HepG2 (cell line): ENCODE results near the gene UBTD2. TPM values are rescaled to one million over a fixed set of nuclear protein-coding genes. Genes with fewer than 3 reads are reported as not detected.

ENCODE experiments used
- ELF4 ChIP-seq: sonication (generic); formaldehyde crosslinking; IDR thresholded peaks from 2 replicates; pipeline ENCODE4 v1.5.0; 2020; ENCODE audit warnings: missing genetic modification reagents, mild to moderate bottlenecking, moderate library complexity, borderline replicate concordance
- FOXA1 ChIP-seq, 2 experiments: fragments of 450-650 bp in 1 of 2; sonication (generic) in 1 of 2; formaldehyde crosslinking in 1 of 2; IDR thresholded peaks; 2 replicates each; pipeline versions ENCODE4 v1.4.0 to v1.6.1; 2016 to 2020; ENCODE audit warnings: missing genetic modification reagents in 1 of 2
- IKZF1 ChIP-seq: fragments of 450-650 bp; IDR thresholded peaks from 2 replicates; pipeline ENCODE4 v1.7.1; 2016
- MTA3 ChIP-seq: sonication (generic); formaldehyde crosslinking; IDR thresholded peaks from 2 replicates; pipeline ENCODE4 v1.4.0; 2020; ENCODE audit warnings: missing genetic modification reagents
- MXI1 ChIP-seq: IDR thresholded peaks from 3 replicates; pipeline ENCODE4 v1.6.1; 2012; ENCODE audit warnings: low read depth, low read length, inconsistent platforms, borderline replicate concordance
- NCOA1 ChIP-seq: sonication (generic); formaldehyde crosslinking; IDR thresholded peaks from 2 replicates; pipeline ENCODE4 v1.9.0; 2021; ENCODE audit warnings: missing genetic modification reagents
- PHF5A ChIP-seq: IDR thresholded peaks from one replicate; pipeline ENCODE4 v1.6.1; 2018; ENCODE audit warnings: low read depth, missing genetic modification reagents; ENCODE audit not compliant: unreplicated experiment
- SNAI1 ChIP-seq: sonication (generic); formaldehyde crosslinking; IDR thresholded peaks from 2 replicates; pipeline ENCODE4 v1.5.0; 2020; ENCODE audit warnings: mild to moderate bottlenecking, missing genetic modification reagents, borderline replicate concordance
- SSRP1 ChIP-seq: IDR thresholded peaks from 2 replicates; pipeline ENCODE4 v1.6.1; 2016; ENCODE audit warnings: control low read depth
- STAT5B ChIP-seq: sonication (generic); formaldehyde crosslinking; IDR thresholded peaks from 2 replicates; pipeline ENCODE4 v1.4.0; 2020; ENCODE audit warnings: missing genetic modification reagents
- ZNF431 ChIP-seq: sonication (generic); formaldehyde crosslinking; IDR thresholded peaks from 2 replicates; pipeline ENCODE4 v1.9.0; 2022; ENCODE audit warnings: missing genetic modification reagents, low read depth, mild to moderate bottlenecking, borderline replicate concordance
- ZNF44 ChIP-seq: sonication (generic); formaldehyde crosslinking; IDR thresholded peaks from 2 replicates; pipeline ENCODE4 v1.5.1; 2020; ENCODE audit warnings: mild to moderate bottlenecking, missing genetic modification reagents
- ZNF761 ChIP-seq: sonication (generic); formaldehyde crosslinking; conservative IDR thresholded peaks from 2 replicates; pipeline ENCODE4 v1.4.0; 2020; ENCODE audit warnings: mild to moderate bottlenecking, missing genetic modification reagents
- polyA plus RNA-seq, 8 experiments: library from polyadenylated mRNA; depleted of rRNA in 3 of 8; stranded (reverse) in 7 of 8; unstranded in 1 of 8; fragments of >200 nt; fragmentation: Illumina TruSeq in 4 of 8; extraction: Trizol in 4 of 8; gene quantifications; 2 replicates each; pipeline versions ENCODE4 v1.2.1 to v1.2.3, GENCODE V29; 2011 to 2016; ENCODE audit warnings: low read depth in 4 of 8, missing spikeins in 1 of 8, mixed read lengths in 1 of 8; ENCODE audit not compliant: insufficient read depth in 1 of 8
- total RNA-seq, 5 experiments: library from RNA; depleted of rRNA; stranded (reverse); fragments of >200 nt; fragmentation: Illumina TruSeq; extraction: Trizol; gene quantifications; 2 replicates each; pipeline ENCODE4 v1.2.3, GENCODE V29; 2016; ENCODE audit warnings: low read depth in 1 of 5
- TF ChIP-seq, protein P1 (sequence below): sonication (generic); formaldehyde crosslinking; IDR thresholded peaks from 2 replicates; pipeline ENCODE4 v1.4.0; 2020; ENCODE audit warnings: missing genetic modification reagents, borderline replicate concordance
- TF ChIP-seq, protein P2 (sequence below): sonication (generic); formaldehyde crosslinking; IDR thresholded peaks from 2 replicates; pipeline ENCODE4 v1.5.1; 2020; ENCODE audit warnings: mild to moderate bottlenecking, missing genetic modification reagents, moderate library complexity

UBTD2 gene
- total and polyA plus RNA-seq, 2 of the 13 experiments (the other 11 are each of a cell fraction or from before 2014, with no cell fraction given) = 15.2 to 24.1 TPM

- TF ChIP-seq ZNF761 (no peak; the same call in 1 of the 2 replicates), MTA3 (CRISPR knock-in tag) (no peak), STAT5B (CRISPR knock-in tag) (no peak), IKZF1 (no peak), SSRP1 (CRISPR knock-in tag) (no peak; the same call in 1 of the 2 replicates), ELF4 (CRISPR knock-in tag) (no peak), NCOA1 (CRISPR knock-in tag) (no peak; the same call in 1 of the 2 replicates), ZNF431 (no peak), ZNF44 (CRISPR knock-in tag) (no peak), MXI1 (peak; percentile 86; the same call in 1 of the 3 replicates), FOXA1 (IDR thresholded peaks at IDR 0.05) (no peak), FOXA1 (CRISPR knock-in tag; IDR thresholded peaks at IDR 0.05) (no peak), PHF5A (CRISPR knock-in tag) (peak; percentile 15), SNAI1 (CRISPR knock-in tag) (no peak)
- TF ChIP-seq, protein P1, sequence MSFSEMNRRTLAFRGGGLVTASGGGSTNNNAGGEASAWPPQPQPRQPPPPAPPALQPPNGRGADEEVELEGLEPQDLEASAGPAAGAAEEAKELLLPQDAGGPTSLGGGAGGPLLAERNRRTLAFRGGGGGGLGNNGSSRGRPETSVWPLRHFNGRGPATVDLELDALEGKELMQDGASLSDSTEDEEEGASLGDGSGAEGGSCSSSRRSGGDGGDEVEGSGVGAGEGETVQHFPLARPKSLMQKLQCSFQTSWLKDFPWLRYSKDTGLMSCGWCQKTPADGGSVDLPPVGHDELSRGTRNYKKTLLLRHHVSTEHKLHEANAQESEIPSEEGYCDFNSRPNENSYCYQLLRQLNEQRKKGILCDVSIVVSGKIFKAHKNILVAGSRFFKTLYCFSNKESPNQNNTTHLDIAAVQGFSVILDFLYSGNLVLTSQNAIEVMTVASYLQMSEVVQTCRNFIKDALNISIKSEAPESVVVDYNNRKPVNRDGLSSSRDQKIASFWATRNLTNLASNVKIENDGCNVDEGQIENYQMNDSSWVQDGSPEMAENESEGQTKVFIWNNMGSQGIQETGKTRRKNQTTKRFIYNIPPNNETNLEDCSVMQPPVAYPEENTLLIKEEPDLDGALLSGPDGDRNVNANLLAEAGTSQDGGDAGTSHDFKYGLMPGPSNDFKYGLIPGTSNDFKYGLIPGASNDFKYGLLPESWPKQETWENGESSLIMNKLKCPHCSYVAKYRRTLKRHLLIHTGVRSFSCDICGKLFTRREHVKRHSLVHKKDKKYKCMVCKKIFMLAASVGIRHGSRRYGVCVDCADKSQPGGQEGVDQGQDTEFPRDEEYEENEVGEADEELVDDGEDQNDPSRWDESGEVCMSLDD = peak; percentile 70; the same call in 1 of the 2 replicates
- TF ChIP-seq, protein P2, sequence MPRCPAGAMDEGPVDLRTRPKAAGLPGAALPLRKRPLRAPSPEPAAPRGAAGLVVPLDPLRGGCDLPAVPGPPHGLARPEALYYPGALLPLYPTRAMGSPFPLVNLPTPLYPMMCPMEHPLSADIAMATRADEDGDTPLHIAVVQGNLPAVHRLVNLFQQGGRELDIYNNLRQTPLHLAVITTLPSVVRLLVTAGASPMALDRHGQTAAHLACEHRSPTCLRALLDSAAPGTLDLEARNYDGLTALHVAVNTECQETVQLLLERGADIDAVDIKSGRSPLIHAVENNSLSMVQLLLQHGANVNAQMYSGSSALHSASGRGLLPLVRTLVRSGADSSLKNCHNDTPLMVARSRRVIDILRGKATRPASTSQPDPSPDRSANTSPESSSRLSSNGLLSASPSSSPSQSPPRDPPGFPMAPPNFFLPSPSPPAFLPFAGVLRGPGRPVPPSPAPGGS = no peak
Observed at GRCh38 chr5:172188033-172188892, 95.3 kb downstream of the UBTD2 start, which contains the start of gene STK10 (continued).
